Measurements from ENCODE around the gene ZNF750.

GRCh38 chr17:82783498-82783897 is 56.3 kb downstream of the ZNF750 start:
- no peak for TF ChIP-seq CTCF (IDR thresholded peaks at IDR 0.05; ENCODE audit: insufficient read depth, low read depth, low read length)
- TF ChIP-seq EZH2 (IDR thresholded peaks at IDR 0.05; ENCODE audit: insufficient read depth, low read length): no peak
